GM12801 (cell line): ENCODE data around the gene STXBP3.

Experiments
- TF ChIP-seq, protein P1 (sequence below): IDR thresholded peaks from one replicate; pipeline ENCODE4 v1.5.1; 2011; ENCODE audit warnings: control low read depth; ENCODE audit not compliant: insufficient read length; ENCODE audit errors: extremely low read depth

Gene STXBP3

DNA sequence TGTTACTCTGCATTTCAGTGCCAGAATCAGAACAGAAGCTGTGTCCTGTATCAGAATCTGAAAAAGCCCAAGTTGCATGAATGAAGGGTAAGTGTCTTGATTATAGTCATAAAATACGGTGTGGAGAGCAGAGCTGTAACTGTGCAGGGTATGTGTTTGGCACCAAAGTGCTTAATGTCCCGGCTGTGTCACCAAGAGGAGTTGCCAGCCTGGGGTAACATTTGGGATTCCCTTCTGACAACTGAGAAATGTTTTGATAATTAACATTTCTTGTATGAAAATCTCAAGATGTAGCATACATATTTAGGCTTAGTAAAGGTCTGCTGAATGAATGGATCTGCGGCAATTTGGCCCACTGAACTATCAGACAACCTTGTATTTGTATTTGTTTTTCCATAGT is 77.2 kb downstream of the STXBP3 start:
- TF ChIP-seq, protein P1, sequence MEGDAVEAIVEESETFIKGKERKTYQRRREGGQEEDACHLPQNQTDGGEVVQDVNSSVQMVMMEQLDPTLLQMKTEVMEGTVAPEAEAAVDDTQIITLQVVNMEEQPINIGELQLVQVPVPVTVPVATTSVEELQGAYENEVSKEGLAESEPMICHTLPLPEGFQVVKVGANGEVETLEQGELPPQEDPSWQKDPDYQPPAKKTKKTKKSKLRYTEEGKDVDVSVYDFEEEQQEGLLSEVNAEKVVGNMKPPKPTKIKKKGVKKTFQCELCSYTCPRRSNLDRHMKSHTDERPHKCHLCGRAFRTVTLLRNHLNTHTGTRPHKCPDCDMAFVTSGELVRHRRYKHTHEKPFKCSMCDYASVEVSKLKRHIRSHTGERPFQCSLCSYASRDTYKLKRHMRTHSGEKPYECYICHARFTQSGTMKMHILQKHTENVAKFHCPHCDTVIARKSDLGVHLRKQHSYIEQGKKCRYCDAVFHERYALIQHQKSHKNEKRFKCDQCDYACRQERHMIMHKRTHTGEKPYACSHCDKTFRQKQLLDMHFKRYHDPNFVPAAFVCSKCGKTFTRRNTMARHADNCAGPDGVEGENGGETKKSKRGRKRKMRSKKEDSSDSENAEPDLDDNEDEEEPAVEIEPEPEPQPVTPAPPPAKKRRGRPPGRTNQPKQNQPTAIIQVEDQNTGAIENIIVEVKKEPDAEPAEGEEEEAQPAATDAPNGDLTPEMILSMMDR, result no peak

DNA sequence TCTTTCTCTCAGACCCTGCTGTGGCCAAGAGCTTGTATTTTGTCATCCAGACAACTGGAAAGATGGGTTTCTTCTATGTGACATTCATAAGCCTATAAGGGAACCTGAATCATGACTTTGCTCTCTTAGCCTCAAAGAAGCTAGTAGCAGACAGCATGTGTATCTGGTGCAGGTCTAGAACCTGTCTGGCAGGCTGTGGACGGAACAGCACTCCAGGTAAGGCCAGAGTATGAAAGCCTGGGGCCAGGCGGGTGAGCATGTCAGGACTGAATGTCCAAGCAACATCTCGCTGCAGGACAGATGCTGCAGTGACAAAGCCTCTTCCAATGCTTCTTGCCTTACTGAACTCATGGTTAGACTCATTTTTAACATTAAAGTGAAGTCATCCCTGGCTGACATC is 77.6 kb downstream of the STXBP3 start:
- TF ChIP-seq, protein P1, result no peak

DNA sequence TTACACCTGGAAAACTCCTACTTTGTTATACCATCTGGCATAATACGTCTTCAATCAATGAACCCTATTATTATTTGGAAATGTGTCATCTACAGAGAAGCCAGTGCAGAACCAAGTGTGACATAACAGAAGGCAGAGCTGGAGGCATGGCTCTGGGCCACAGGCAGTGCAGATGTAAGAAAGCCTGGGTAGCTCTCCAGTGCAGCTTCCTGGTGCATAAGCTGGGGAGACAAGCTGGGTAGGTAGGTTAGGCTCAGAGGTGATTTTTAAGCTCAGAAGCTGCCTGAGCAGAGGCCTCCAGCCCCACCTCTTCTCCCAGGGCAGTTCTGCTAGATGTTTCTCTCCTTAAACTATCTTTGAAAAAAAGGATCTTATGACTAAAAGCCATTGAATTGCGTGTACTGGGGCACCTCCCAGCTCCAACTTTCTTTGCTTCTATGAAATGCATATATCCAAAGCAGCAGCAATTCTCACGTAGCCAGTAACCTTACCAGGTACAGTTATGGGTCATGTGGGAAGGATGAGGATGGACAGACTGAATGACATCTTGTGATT is 79.7 kb downstream of the STXBP3 start:
- TF ChIP-seq, protein P1, result no peak

DNA sequence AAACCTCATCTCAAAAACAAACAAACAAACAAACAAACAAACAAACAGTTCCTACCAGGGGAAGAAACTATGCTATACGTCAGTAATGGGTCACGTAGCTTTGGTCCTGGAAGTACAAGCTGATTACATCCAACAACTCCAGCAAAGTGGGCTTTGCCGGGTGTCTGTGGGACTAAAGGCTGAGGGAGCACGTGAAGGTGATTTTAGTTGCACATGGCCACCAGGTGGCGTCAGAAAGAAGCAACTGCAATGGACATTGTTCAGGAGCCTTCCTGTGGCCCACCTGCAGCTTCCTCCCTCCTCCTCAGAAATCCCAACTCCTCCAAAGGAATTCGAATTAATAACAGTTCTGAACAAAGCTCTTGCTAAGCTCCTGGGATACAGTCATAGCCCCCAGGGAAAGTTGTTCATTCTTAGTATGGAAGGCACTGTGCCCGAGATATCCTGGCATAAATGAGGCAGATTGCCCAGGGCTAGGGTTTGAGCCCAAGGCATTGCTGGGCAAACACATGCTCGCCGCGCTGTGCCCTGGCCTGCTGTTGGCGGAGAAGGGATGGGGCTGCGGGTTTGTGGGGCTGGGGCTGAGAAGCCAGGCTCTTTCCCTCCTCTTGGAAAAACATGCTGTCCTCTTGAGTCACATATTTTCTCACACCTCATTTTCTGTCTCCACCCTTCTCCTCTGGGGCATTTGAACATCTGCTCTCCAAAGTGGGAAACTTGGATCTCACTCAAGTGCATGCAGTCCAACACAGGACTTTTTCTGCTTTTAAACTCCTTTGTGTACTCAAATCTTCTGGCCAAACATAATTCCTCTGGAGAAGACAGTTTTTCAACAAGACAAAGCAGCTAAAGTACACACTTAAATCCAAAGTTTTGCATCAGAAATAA is 81.8 kb downstream of the STXBP3 start:
- TF ChIP-seq, protein P1, result no peak

DNA sequence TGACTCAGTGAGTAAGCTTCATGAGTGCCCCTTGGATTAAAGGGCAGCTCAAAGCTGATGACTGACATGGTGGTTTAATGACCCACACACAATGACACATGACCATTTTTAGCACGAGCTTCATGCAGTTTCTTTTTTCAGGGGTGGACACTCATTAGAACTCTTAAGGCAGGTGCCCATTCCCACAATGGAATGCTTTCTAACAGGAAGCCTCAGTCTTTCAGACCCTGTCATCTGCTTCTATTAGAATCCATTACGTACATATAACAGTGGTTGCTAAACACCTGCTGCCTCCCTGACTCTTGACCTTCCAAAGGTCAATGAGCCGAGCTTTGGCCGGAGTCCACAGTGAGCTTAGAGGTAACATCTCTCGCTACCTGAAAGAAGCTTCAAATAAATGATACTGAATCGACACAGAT is 83.0 kb downstream of the STXBP3 start:
- TF ChIP-seq, protein P1, result no peak

DNA sequence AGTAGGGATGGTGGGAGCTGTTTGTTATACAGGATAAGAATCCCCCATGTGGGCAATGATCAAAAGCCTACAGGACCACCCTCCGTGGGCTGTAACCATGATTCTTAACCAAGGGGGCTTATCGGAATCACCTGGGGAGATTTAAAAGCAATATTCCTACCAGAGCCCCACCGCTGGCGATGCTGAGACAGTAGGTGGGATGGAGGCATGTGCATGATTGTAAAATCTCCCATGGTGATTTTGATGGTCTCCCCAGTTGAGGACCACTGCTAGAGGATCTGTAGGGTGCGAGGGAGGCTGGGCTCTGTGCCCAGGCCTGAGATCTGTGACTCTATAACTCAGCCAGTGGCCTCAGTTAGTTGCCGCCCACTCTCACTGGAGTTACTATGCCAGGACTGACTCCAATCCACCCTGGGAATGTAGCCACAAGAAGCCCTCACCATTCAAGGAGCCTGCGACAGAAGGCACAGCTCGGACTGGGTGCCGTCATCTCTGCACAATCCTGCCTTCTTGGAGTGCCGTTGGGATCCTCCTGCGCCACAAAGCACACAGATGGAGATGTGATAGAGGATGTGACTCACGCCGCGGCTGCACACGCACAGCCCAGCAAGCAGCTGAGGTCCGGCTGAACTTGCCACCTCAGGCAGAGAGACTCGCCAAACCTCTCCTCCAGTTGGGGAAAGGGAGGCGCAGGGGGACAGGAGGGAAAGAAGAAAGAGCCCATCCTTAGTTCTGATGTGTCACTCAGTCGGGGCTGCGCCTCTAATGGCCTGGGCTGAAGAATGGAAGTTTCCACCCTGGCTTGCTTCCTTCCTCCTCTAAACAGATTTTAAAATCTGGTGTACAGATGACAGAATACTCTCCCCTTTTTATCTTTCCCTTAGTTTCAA is 83.9 kb downstream of the STXBP3 start:
- TF ChIP-seq, protein P1, result no peak

DNA sequence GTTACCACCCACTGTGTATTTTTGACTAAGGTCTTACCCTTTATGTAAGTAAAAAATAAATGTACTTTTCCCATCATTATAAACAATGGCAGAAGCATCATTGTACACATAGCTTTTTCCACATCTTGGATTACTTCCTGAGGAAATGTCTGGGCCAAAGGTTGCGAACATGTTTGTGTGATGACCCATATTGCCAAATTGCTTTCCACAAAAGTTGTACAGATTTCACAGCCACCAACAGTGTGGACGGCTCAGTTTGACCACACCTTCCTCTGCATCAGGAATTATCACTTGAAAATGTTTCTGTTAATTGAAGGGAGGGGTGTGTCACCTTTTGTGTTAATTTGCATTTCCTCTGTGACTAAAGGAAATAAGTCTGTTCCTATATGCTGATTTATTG is 84.8 kb downstream of the STXBP3 start:
- TF ChIP-seq, protein P1, result no peak
